Cardiac muscle cell (in vitro differentiated cells and primary cell): ENCODE results near the gene PPP1R1C. TPM values are rescaled to one million over a fixed set of nuclear protein-coding genes. Genes with fewer than 3 reads are reported as not detected.

ENCODE experiments used
- DNase-seq, 2 donors: peaks; one replicate each; pipeline versions ENCODE4 v3.0.0 to v3.0.0-alpha.2; 2010 to 2017; ENCODE audit warnings: low read depth in 1 of 2, low spot score in 1 of 2
- H3K27ac ChIP-seq: fragments of 200-600 bp; sonication (generic); 2 replicates; pipeline ENCODE4 v1.5.1; 2016
- H3K27me3 ChIP-seq: fragments of 200-600 bp; sonication (generic); 2 replicates; pipeline ENCODE4 v1.6.0; 2016; ENCODE audit warnings: control low read depth
- H3K36me3 ChIP-seq: fragments of 200-600 bp; sonication (generic); 2 replicates; pipeline ENCODE4 v1.5.1; 2016; ENCODE audit warnings: control low read depth
- H3K4me1 ChIP-seq: fragments of 200-600 bp; sonication (generic); 2 replicates; pipeline ENCODE4 v1.8.1; 2017; ENCODE audit warnings: low read depth, mild to moderate bottlenecking, mixed run types
- H3K4me3 ChIP-seq: fragments of 200-600 bp; sonication (generic); 2 replicates; pipeline ENCODE4 v1.5.1; 2016; ENCODE audit warnings: mild to moderate bottlenecking
- H3K9me3 ChIP-seq: fragments of 200-600 bp; sonication (generic); 2 replicates; pipeline ENCODE4 v1.5.1; 2017; ENCODE audit warnings: low read depth, mild to moderate bottlenecking, control low read depth
- polyA plus RNA-seq: library from polyadenylated mRNA; unstranded; fragments of >200 nt; fragmentation: Nextera tagmentation; extraction: Ambion mirVana; gene quantifications from 2 replicates; pipeline ENCODE4 v1.2.1, GENCODE V29; 2016
- total RNA-seq: library from RNA; depleted of rRNA; stranded (reverse); fragments of >200 nt; gene quantifications from 2 replicates; pipeline ENCODE4 v1.2.3, GENCODE V29; 2016
- TF ChIP-seq, protein P1 (sequence below): IDR thresholded peaks from 2 replicates; pipeline ENCODE4 v1.5.1; 2012; ENCODE audit warnings: low read depth, mild to moderate bottlenecking, low read length

The PPP1R1C gene
- total and polyA plus RNA-seq, 2 experiments from 2014 or later, result 8.6 to 12.1 TPM

DNA sequence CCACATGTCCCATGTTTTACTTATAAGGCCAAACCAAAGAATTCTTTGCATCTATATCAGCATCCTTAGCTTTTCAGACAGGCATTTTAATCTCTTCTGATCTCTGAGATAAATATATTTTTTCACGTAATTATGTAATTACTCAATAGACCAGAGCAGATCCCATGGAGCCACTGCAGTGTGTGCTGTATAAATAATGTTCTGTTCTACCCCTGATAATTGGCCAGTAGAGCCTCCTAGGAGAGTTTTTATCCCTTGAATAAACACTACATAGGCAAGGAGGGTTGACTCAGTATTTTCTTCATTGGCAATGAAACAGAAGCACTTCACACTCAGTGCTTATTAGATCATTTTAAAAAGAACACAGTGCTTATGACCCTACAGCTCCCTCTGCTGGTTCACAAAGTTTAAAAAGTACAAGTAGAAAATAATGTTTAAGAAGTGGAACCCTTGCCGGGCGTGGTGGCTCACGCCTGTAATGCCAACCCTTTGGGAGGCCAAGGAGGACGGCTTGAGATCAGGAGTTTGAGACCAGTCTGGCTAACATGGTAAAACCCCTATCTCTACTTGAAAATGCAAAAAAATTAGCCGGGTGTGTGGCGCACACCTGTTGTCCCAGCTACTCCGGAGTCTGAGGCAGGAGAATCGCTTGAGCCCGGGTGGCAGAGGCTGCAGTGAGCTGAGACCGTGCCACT is 91.9 kb downstream of the PPP1R1C start:
- TF ChIP-seq, protein P1, sequence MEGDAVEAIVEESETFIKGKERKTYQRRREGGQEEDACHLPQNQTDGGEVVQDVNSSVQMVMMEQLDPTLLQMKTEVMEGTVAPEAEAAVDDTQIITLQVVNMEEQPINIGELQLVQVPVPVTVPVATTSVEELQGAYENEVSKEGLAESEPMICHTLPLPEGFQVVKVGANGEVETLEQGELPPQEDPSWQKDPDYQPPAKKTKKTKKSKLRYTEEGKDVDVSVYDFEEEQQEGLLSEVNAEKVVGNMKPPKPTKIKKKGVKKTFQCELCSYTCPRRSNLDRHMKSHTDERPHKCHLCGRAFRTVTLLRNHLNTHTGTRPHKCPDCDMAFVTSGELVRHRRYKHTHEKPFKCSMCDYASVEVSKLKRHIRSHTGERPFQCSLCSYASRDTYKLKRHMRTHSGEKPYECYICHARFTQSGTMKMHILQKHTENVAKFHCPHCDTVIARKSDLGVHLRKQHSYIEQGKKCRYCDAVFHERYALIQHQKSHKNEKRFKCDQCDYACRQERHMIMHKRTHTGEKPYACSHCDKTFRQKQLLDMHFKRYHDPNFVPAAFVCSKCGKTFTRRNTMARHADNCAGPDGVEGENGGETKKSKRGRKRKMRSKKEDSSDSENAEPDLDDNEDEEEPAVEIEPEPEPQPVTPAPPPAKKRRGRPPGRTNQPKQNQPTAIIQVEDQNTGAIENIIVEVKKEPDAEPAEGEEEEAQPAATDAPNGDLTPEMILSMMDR, result peak; percentile 64
- Histone ChIP-seq H3K36me3 (no peaks in the 10 kb centered on the region), H3K27me3 (no peaks in the 10 kb centered on the region), H3K4me1 (no peaks in the 10 kb centered on the region), H3K4me3 (no peak overlapping the region), H3K9me3 (no peaks in the 10 kb centered on the region), H3K27ac (no peak overlapping the region)
- peak; percentile 83 to 91 for DNase-seq

DNA sequence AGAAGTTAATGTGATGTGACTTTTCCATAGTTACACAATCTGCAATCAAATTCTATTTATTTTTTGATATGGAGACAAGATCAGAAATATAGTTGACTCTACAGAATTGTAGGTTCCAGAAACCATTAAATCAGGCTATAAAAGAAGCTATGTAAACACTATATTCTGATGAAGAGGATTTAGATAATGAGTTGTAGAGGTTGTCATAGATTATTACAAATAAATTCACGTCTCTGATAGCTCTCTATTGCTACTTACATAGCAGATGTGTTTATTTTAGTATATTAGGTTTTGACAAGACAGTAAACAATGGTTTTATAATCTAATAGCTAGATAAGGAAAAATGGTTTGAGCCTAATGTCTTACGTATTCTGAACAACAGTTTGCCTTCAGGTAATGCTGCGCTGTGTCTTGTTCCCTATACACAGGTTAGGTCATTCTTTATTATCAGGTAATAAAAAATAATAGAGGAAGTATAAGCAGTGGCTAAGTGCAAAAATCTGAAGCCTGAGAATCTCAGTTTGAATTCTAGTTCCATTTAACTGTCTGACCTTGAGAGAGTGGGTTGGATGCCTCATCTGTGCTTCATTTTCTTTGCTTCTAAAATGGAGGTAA is 93.4 kb downstream of the PPP1R1C start:
- no peak overlapping the region for H3K4me3 ChIP-seq
- DNase-seq, result no peak
- no peaks in the 10 kb centered on the region for H3K36me3 ChIP-seq
- TF ChIP-seq, protein P1, result no peak
- no peaks in the 10 kb centered on the region for H3K4me1 ChIP-seq
- no peaks in the 10 kb centered on the region for H3K27me3 ChIP-seq
- no peak overlapping the region for H3K27ac ChIP-seq
- no peaks in the 10 kb centered on the region for H3K9me3 ChIP-seq

DNA sequence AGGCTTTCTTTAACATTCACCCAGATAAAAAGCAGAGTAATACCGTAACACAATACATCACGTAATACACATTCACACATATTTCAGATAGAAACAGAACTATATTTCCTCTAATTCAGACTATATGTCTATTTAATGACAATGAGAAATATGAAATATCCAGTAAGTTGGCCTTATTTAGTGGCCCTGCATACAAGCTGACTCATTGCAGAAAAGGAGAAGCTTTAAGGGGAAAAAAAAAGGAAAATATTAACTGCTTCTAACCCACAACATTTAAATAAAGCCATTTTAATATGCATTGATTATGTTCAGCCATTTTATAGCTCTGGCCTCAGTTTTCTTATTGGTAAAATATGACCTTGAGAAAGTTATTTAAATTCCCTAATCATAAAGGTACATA is 94.8 kb downstream of the PPP1R1C start:
- Histone ChIP-seq H3K4me1 (no peaks in the 10 kb centered on the region), H3K9me3 (no peaks in the 10 kb centered on the region), H3K27ac (no peak overlapping the region), H3K36me3 (no peaks in the 10 kb centered on the region), H3K27me3 (no peaks in the 10 kb centered on the region), H3K4me3 (no peak overlapping the region)
- DNase-seq, result no peak
- TF ChIP-seq, protein P1, result no peak

DNA sequence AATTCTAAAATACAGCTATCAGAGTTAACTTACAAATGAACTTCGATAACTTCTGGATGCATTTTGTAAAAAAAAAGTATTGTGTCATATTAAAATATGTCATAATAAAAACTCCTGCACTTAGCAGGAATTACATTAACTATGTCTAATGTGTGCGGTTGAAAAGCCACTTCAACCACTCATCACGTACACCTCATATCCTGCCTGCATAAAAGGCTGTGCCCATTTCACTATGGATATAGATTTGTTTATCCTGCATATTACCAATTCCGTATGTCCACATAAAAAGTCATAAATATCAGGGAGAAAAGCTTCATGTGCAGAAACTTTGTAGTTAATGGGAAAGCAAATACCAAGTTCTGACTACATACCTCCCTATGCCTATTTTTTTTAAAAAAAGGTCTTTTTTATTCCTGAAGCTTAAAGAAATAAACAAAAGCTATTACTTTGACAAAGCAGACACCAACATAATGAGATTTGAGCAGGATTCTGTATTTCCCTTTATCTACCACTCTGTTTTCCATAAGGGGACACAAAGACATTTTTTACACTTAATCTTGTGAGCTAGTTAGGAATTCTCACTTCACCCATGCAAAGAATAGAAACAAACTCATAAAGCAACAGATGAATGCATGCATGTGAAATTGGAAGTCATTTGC is 96.1 kb downstream of the PPP1R1C start:
- TF ChIP-seq, protein P1, result no peak
- no peaks in the 10 kb centered on the region for H3K4me1 ChIP-seq
- DNase-seq, result no peak
- H3K36me3 ChIP-seq, result no peaks in the 10 kb centered on the region
- no peak overlapping the region for H3K4me3 ChIP-seq
- H3K27ac ChIP-seq, result no peak overlapping the region
- H3K27me3 ChIP-seq, result no peaks in the 10 kb centered on the region
- H3K9me3 ChIP-seq, result no peaks in the 10 kb centered on the region

DNA sequence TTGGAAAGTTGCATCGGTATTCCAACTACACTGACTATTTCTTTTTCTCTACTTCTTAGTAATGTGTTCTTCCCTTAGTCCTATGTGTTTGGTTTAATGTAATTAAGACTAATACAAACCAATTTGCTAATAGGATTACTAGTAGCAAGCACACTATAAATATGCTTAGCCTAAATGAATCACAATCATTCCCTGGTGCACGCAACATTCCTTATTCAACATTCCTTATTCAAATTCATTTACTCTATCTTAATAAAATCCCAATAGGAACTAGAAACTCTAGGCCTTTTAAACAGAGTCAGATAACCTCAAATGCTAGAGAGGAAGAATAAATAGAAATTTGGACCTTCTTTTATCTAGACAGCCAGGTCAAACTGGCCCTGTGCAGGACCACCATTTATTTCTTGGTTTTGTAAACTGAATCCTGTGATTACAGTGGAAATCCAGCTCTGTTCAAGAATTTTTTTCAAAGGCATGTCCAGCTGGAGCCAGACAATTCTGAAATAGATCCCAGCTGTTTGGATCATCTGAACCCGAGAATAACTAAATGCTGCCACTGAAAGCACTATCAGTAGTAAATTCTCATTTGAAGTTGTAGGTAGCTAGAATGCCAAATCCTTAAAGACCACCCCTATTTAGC is 103.1 kb downstream of the PPP1R1C start:
- H3K4me3 ChIP-seq, result no peak overlapping the region
- TF ChIP-seq, protein P1, result no peak
- no peak for DNase-seq
- no peaks in the 10 kb centered on the region for H3K9me3 ChIP-seq
- H3K27ac ChIP-seq, result no peak overlapping the region
- H3K27me3 ChIP-seq, result no peaks in the 10 kb centered on the region
- H3K4me1 ChIP-seq, result no peaks in the 10 kb centered on the region
- H3K36me3 ChIP-seq, result no peaks in the 10 kb centered on the region
